ENCODE results near the gene BRSK2. TPM values are rescaled to one million over a fixed set of nuclear protein-coding genes. Genes with fewer than 3 reads are reported as not detected.

Gene BRSK2
- total RNA-seq, 1 donor from 2014 or later = 0.52 TPM

GRCh38 chr11:1461826-1462697, 72.3 kb downstream of the BRSK2 start:
- H3K4me1 ChIP-seq = peaks cover 15% of the 10 kb centered on the region
- H3K4me3 ChIP-seq = no peak overlapping the region
- no peak for DNase-seq
- TF ChIP-seq CTCF (IDR thresholded peaks at IDR 0.05; ENCODE audit: borderline replicate concordance) = no peak
- H3K9me3 ChIP-seq (replicated peaks) = no peaks in the 10 kb centered on the region
- H3K27me3 ChIP-seq (ENCODE audit: low read depth) = no peaks in the 10 kb centered on the region
- intact Hi-C loops (cut with micrococcal nuclease) = no loop called here
- no peaks in the 10 kb centered on the region for H3K36me3 ChIP-seq
- H3K27ac ChIP-seq (replicated peaks) = no peak overlapping the region

GRCh38 chr11:1462698-1462975, 72.9 kb downstream of the BRSK2 start:
- H3K27ac ChIP-seq (replicated peaks) = no peak overlapping the region
- DNase-seq = no peak
- no peak overlapping the region for H3K4me3 ChIP-seq
- H3K36me3 ChIP-seq = no peaks in the 10 kb centered on the region
- TF ChIP-seq CTCF (IDR thresholded peaks at IDR 0.05; ENCODE audit: borderline replicate concordance) = no peak
- intact Hi-C loops (cut with micrococcal nuclease) = no loop called here
- H3K9me3 ChIP-seq (replicated peaks) = no peaks in the 10 kb centered on the region
- H3K4me1 ChIP-seq = peaks cover 16% of the 10 kb centered on the region
- no peaks in the 10 kb centered on the region for H3K27me3 ChIP-seq (ENCODE audit: low read depth)

- Histone ChIP-seq H3K9me3 (replicated peaks) (no peaks in the 10 kb centered on the region), H3K27ac (replicated peaks) (no peak overlapping the region), H3K27me3 (ENCODE audit: low read depth) (no peaks in the 10 kb centered on the region), H3K36me3 (no peaks in the 10 kb centered on the region), H3K4me1 (peaks cover 19% of the 10 kb centered on the region), H3K4me3 (no peak overlapping the region)
- no peak for DNase-seq
- intact Hi-C loops (cut with micrococcal nuclease) = no loop called here
- no peak for TF ChIP-seq CTCF (IDR thresholded peaks at IDR 0.05; ENCODE audit: borderline replicate concordance)
Measured at GRCh38 chr11:1463056-1463455, 73.3 kb downstream of the BRSK2 start.

- no peak for TF ChIP-seq CTCF (IDR thresholded peaks at IDR 0.05; ENCODE audit: borderline replicate concordance)
- Histone ChIP-seq H3K27ac (replicated peaks) (no peak overlapping the region), H3K36me3 (peaks cover 35% of the 10 kb centered on the region), H3K27me3 (ENCODE audit: low read depth) (no peaks in the 10 kb centered on the region), H3K4me1 (peaks cover 13% of the 10 kb centered on the region), H3K4me3 (no peak overlapping the region), H3K9me3 (replicated peaks) (no peaks in the 10 kb centered on the region)
- intact Hi-C loops (cut with micrococcal nuclease) = no loop called here
- DNase-seq = no peak
Measured at GRCh38 chr11:1466784-1467183, 77.0 kb downstream of the BRSK2 start.

- no peak for DNase-seq
- Histone ChIP-seq H3K36me3 (peaks cover 40% of the 10 kb centered on the region), H3K9me3 (replicated peaks) (no peaks in the 10 kb centered on the region), H3K27ac (replicated peaks) (no peak overlapping the region), H3K27me3 (ENCODE audit: low read depth) (no peaks in the 10 kb centered on the region), H3K4me3 (no peak overlapping the region), H3K4me1 (peaks cover 13% of the 10 kb centered on the region)
- TF ChIP-seq CTCF (IDR thresholded peaks at IDR 0.05; ENCODE audit: borderline replicate concordance) = no peak
- intact Hi-C loops (cut with micrococcal nuclease) = no loop called here
Measured at GRCh38 chr11:1467270-1467669, 77.5 kb downstream of the BRSK2 start.
